ENCODE measurements around the gene EBF4. TPM values are rescaled to one million over a fixed set of nuclear protein-coding genes. Genes with fewer than 3 reads are reported as not detected.

The EBF4 gene
- total and polyA plus RNA-seq, 2 of the 8 experiments (the other 6 are each of a cell fraction or from before 2014, with no cell fraction given), result 1.2 to 2.9 TPM

DNA sequence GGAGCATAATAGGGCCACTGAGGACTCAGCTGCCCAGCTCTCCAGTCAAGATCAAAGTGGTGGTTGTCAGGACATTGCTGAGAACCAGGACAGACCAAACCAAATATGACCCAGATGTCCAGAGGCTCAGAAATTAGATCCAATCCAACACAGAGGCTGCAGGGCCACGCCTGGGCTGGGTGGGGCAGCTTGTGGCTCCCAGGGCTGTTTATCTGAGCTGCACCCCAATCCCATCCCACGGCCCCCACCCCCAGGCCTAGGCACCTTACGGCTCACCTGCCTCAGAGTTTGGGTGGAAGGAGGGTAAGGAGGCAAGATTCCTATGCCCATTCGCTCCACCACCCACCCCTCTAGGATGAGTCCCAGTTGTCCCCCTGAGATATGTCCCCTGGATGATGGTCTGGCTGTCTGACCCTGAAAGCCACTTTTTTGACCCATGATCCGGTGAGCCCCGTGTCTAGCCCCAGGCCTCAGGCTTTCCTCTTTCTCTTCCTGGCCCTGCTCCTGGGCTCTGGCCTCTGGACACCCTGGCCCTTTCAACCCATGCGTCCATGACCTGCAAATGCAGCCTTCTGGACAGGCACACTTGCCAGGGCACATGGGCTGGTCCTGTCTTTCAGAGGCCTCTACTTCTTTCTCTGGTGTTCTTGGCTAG lies 67.8 kb downstream of the EBF4 start:
- Histone ChIP-seq H2BK15ac (ENCODE audit: low read length) (no peak overlapping the region), H2AFZ (ENCODE audit: low read length) (no peak overlapping the region), H3K79me2 (ENCODE audit: control insufficient read depth in 1 of 2, insufficient read depth in 2 of 2, low read length in 2 of 2) (no peaks in the 10 kb centered on the region), H3K27me3 (replicated peaks in 1 of 4; ENCODE audit: control insufficient read depth in 3 of 4, extremely low read depth in 1 of 4, insufficient read depth in 3 of 4, low read length in 3 of 4) (peaks cover 0 to 5% (median 0%) of the 10 kb centered on the region in 4 experiments; a peak in 2 of 7 replicates), H4K5ac (ENCODE audit: insufficient read length, low read depth, low read length) (no peak overlapping the region), H2BK12ac (ENCODE audit: low read depth, low read length) (peak overlapping the region; percentile 85; the same call in 1 of the 2 replicates), H3K23ac (ENCODE audit: insufficient read length) (no peak overlapping the region), H3K79me1 (ENCODE audit: low read depth, low read length) (no peaks in the 10 kb centered on the region), H3K9me3 (ENCODE audit: insufficient read depth in 2 of 2, low read depth in 1 of 2, low read length in 1 of 2) (no peaks in the 10 kb centered on the region), H4K91ac (replicated peaks; ENCODE audit: insufficient read length, low read length) (no peak overlapping the region), H4K20me1 (replicated peaks in 1 of 2; ENCODE audit: control insufficient read depth in 1 of 2, insufficient read depth in 2 of 2, low read length in 2 of 2) (no peaks in the 10 kb centered on the region), H2BK5ac (ENCODE audit: low read depth, low read length) (no peak overlapping the region), H3K23me2 (ENCODE audit: low read depth, low read length) (peaks cover 3% of the 10 kb centered on the region; the same call in 1 of the 2 replicates), H3K36me3 (ENCODE audit: control insufficient read depth in 2 of 4, insufficient read depth in 4 of 4, low read length in 3 of 4) (no peaks in the 10 kb centered on the region), H3K4me1 (replicated peaks in 1 of 4; ENCODE audit: control insufficient read depth in 3 of 4, insufficient read depth in 4 of 4, low read length in 3 of 4) (peaks cover 0 to 16% (median 9%) of the 10 kb centered on the region in 4 experiments), H3K18ac (ENCODE audit: extremely low read depth, low read length) (no peak overlapping the region; the same call in 1 of the 2 replicates), H3K27ac (ENCODE audit: low read depth, low read length) (no peak overlapping the region), H2BK20ac (ENCODE audit: low read length) (no peak overlapping the region), H3K56ac (replicated peaks; ENCODE audit: insufficient read length, low read depth, low read length) (no peak overlapping the region), H2AK5ac (ENCODE audit: low read depth, low read length) (no peak overlapping the region), H3K4me3 (ENCODE audit: extremely low read depth in 1 of 4, insufficient read depth in 2 of 4, low read depth in 3 of 4, low read length in 4 of 4) (no peak overlapping the region), H3K14ac (ENCODE audit: insufficient read length) (no peak overlapping the region), H3K4me2 (ENCODE audit: insufficient read depth in 1 of 2, low read depth in 2 of 2, low read length in 2 of 2) (peak overlapping the region in 1 of 2 experiments; percentile 40; a peak in 2 of 4 replicates), H2BK120ac (replicated peaks; ENCODE audit: low read depth, low read length) (no peak overlapping the region), H3K9ac (replicated peaks in 1 of 4; ENCODE audit: extremely low read depth in 1 of 4, low read depth in 3 of 4, low read length in 3 of 4) (no peak overlapping the region), H4K8ac (ENCODE audit: extremely low read depth, insufficient read depth, low read length) (peak overlapping the region; percentile 29; the same call in 1 of the 2 replicates), H3K4ac (replicated peaks; ENCODE audit: insufficient read length, low read depth, low read length) (no peak overlapping the region)
- DNase-seq (ENCODE audit: low read depth in 1 of 2, low spot score in 2 of 2) (no peak), FAIRE-seq (no peak)
- POLR2A ChIA-PET (ENCODE audit: partially characterized antibody), result interaction anchor here (0.6 to 0.8 kb wide), 2 partner anchors 20 to 80 kb away, joined by 3 read pairs; partner anchors contain the start of genes PCED1A and VPS16
- 90% methylated on average over 7 of the region's 7 CpGs; no CpG with 5 or more reads in 1 of the 2 experiments for WGBS, 2 experiments (ENCODE audit: extremely low coverage in 1 of 2, insufficient coverage in 1 of 2, insufficient read length in 1 of 2, insufficient replicate concordance in 2 of 2, low coverage in 1 of 2, low lambda C conversion rate in 2 of 2, missing lambda C conversion rate in 1 of 2)
- CTCF ChIA-PET (ENCODE audit: partially characterized antibody), result interaction anchor here (0.6 to 3.3 kb wide), 9 partner anchors 7 to 344 kb away, joined by 3 to 23 read pairs (median 3); no protein-coding TSS in a partner anchor

All from H1 (cell line).